HepG2 (cell line): ENCODE data around the gene ABCA13. TPM values are rescaled to one million over a fixed set of nuclear protein-coding genes. Genes with fewer than 3 reads are reported as not detected.

Experiments used
- ATAC-seq: fragments of 200-7000 bp; cut with Tn5 transposase; 3 replicates; pipeline ENCODE4 v1.9.1; 2020; ENCODE audit warnings: mild to moderate bottlenecking, moderate library complexity
- BruUV-seq: library from RNA; stranded (reverse); fragments of 400-500 nt; replicated peaks from 2 replicates; lab custom pipeline; 2021; lab: Mats Ljungman, UMichigan
- CTCF ChIA-PET: fragments of 300-600 bp; formaldehyde crosslinking; extraction: SDS; loops from one replicate; lab custom pipeline; 2021; ENCODE audit warnings: low total read pairs, inconsistent platforms, low intra/inter-chr PET ratio; lab: Yijun Ruan, JAX
- POLR2A ChIA-PET: fragments of 350-600 bp; sonication (Branson Sonifier 250); formaldehyde crosslinking; loops from one replicate; lab custom pipeline; 2020; ENCODE audit warnings: antibody characterized with exemption, inconsistent platforms; lab: Yijun Ruan, JAX
- DNase-seq: peaks from one replicate; pipeline ENCODE4 v3.0.0-alpha.2; 2015; ENCODE audit warnings: low spot score
- FAIRE-seq: peaks from 3 replicates; lab custom pipeline; 2011; peaks lifted over from hg19 to GRCh38; lab: Jason Lieb, UNC
- H2AFZ ChIP-seq: one replicate; pipeline ENCODE4 v1.6.1; 2011; ENCODE audit warnings: low read length, inconsistent platforms
- H3K27ac ChIP-seq: fragments of 300-600 bp; 3 replicates; pipeline ENCODE4 v1.8.0; 2011; ENCODE audit warnings: mixed run types, mild to moderate bottlenecking, mixed read lengths, low read length, inconsistent platforms; ENCODE audit not compliant: insufficient read depth; ENCODE audit errors: extremely low read length
- H3K27me3 ChIP-seq, 2 experiments: fragments of 200-600 bp in 1 of 2; 2 replicates in 1 of 2; 3 replicates in 1 of 2; pipeline versions ENCODE4 v1.6.0 to v1.8.0; 2011; ENCODE audit warnings: low read length in 2 of 2, mild to moderate bottlenecking in 2 of 2, moderate library complexity in 2 of 2, inconsistent platforms in 1 of 2; ENCODE audit not compliant: insufficient read depth in 2 of 2, control insufficient read depth in 1 of 2
- H3K36me3 ChIP-seq, 2 experiments: fragments of 200-600 bp in 1 of 2; replicated peaks in 1 of 2; 2 replicates in 1 of 2; 3 replicates in 1 of 2; pipeline versions ENCODE4 v1.5.1 to v1.8.0; 2011; ENCODE audit warnings: low read length in 2 of 2, inconsistent platforms in 1 of 2; ENCODE audit not compliant: insufficient read depth in 2 of 2, control insufficient read depth in 1 of 2
- H3K4me1 ChIP-seq: 2 replicates; pipeline ENCODE4 v1.5.1; 2012; ENCODE audit warnings: low read length, inconsistent platforms; ENCODE audit not compliant: insufficient read depth
- H3K4me2 ChIP-seq: 2 replicates; pipeline ENCODE4 v1.6.0; 2011; ENCODE audit warnings: low read depth, low read length, inconsistent platforms
- H3K4me3 ChIP-seq, 3 experiments: fragments of 200-600 bp in 1 of 3; sonication (generic), shearing (Covaris generic) in 1 of 3; replicated peaks in 1 of 3; 2 replicates each; pipeline ENCODE4 v1.5.1; 2011 to 2016; ENCODE audit warnings: low read length in 3 of 3, inconsistent platforms in 2 of 3, low read depth in 2 of 3, mild to moderate bottlenecking in 2 of 3, control low read depth in 1 of 3, mixed read lengths in 1 of 3; ENCODE audit not compliant: insufficient read depth in 1 of 3
- H3K79me2 ChIP-seq: one replicate; pipeline ENCODE4 v1.6.1; 2011; ENCODE audit warnings: low read length, inconsistent platforms; ENCODE audit not compliant: insufficient read depth
- H3K9ac ChIP-seq: 2 replicates; pipeline ENCODE4 v1.6.0; 2011; ENCODE audit warnings: mild to moderate bottlenecking, low read depth, low read length, inconsistent platforms; ENCODE audit not compliant: insufficient read depth
- H3K9me3 ChIP-seq: 2 replicates; pipeline ENCODE4 v1.5.1; 2012; ENCODE audit warnings: mild to moderate bottlenecking, low read length
- H4K20me1 ChIP-seq: 2 replicates; pipeline ENCODE4 v1.6.0; 2011; ENCODE audit warnings: inconsistent platforms, mild to moderate bottlenecking, low read length, moderate library complexity; ENCODE audit not compliant: insufficient read depth
- ASH2L ChIP-seq: fragments of 300-600, 200-600 bp; sonication (generic); IDR thresholded peaks from 2 replicates; pipeline ENCODE4 v1.7.0; 2017; ENCODE audit warnings: low read depth, mild to moderate bottlenecking, moderate library complexity, mixed read lengths, low read length; ENCODE audit not compliant: insufficient read length
- DPF2 ChIP-seq: sonication (generic); formaldehyde crosslinking; IDR thresholded peaks from 2 replicates; pipeline ENCODE4 v1.4.0; 2020; ENCODE audit warnings: mild to moderate bottlenecking, low read depth, missing genetic modification reagents, borderline replicate concordance
- FIP1L1 ChIP-seq: fragments of 200-400 bp; formaldehyde crosslinking; IDR thresholded peaks from 2 replicates; pipeline ENCODE4 v1.6.1; 2018; ENCODE audit warnings: low read depth, mild to moderate bottlenecking, low read length, moderate library complexity, borderline replicate concordance; ENCODE audit not compliant: insufficient read depth
- HNF4A ChIP-seq: sonication (generic); formaldehyde crosslinking; IDR thresholded peaks from 2 replicates; pipeline ENCODE4 v1.4.0; 2020; ENCODE audit warnings: missing genetic modification reagents
- HOXA5 ChIP-seq: sonication (generic); formaldehyde crosslinking; IDR thresholded peaks from 2 replicates; pipeline ENCODE4 v1.4.0; 2020; ENCODE audit warnings: missing genetic modification reagents
- KDM2A ChIP-seq: sonication (generic); formaldehyde crosslinking; IDR thresholded peaks from 2 replicates; pipeline ENCODE4 v1.4.0; 2020; ENCODE audit warnings: low read depth, missing genetic modification reagents, borderline replicate concordance
- NR2F1 ChIP-seq, 2 experiments: fragments of 450-650 bp in 1 of 2; formaldehyde crosslinking in 1 of 2; IDR thresholded peaks; 2 replicates each; pipeline versions ENCODE4 v1.5.0 to v1.6.1; 2016 to 2020; ENCODE audit warnings: mild to moderate bottlenecking in 1 of 2, missing compliant biosample characterization in 1 of 2, missing genetic modification reagents in 1 of 2, moderate library complexity in 1 of 2
- SNRNP70 ChIP-seq: fragments of 200-400 bp; formaldehyde crosslinking; IDR thresholded peaks from 2 replicates; pipeline ENCODE4 v1.6.1; 2017; ENCODE audit warnings: mild to moderate bottlenecking, low read depth, low read length, moderate library complexity
- TOPORS ChIP-seq: sonication (generic); formaldehyde crosslinking; IDR thresholded peaks from 2 replicates; pipeline ENCODE4 v1.8.0; 2023; ENCODE audit warnings: mild to moderate bottlenecking, missing genetic modification reagents
- XRCC5 ChIP-seq: fragments of 200-400 bp; formaldehyde crosslinking; optimal IDR thresholded peaks from 2 replicates; pipeline ENCODE3; 2017; ENCODE audit warnings: mild to moderate bottlenecking, low read length
- ZFX ChIP-seq: sonication (generic); formaldehyde crosslinking; IDR thresholded peaks from 2 replicates; pipeline ENCODE4 v1.4.0; 2020; ENCODE audit warnings: mild to moderate bottlenecking, low read depth, missing genetic modification reagents, moderate library complexity
- ZNF513 ChIP-seq: sonication (generic); formaldehyde crosslinking; conservative IDR thresholded peaks from 2 replicates; pipeline ENCODE4 v1.5.0; 2020; ENCODE audit warnings: missing genetic modification reagents
- ZNF557 ChIP-seq: sonication (generic); formaldehyde crosslinking; IDR thresholded peaks from 2 replicates; pipeline ENCODE4 v1.4.0; 2020; ENCODE audit warnings: missing genetic modification reagents
- ZNF644 ChIP-seq: IDR thresholded peaks from 2 replicates; pipeline ENCODE4 v1.6.1; 2016; ENCODE audit warnings: low read depth
- WGBS: methylation state at CpG from one replicate; pipeline ENCODE4 v1.1.6; 2017; ENCODE audit warnings: low lambda C conversion rate; 5-methylcytosine and 5-hydroxymethylcytosine counted together
- in situ Hi-C: cut with HindIII; loops from 2 replicates; pipeline ENCODE4 v1.10.0; 2017; ENCODE audit warnings: low pct_unique_long_range_greater_than_20kb; ENCODE audit not compliant: extremely low pct_ligation_motif_present
- intact Hi-C: fragments of 100-400 bp; cut with micrococcal nuclease; formaldehyde crosslinking; loops from one replicate; pipeline ENCODE4 v1.10.0; 2022; ENCODE audit not compliant: unreplicated experiment
- polyA plus RNA-seq, 8 experiments: library from polyadenylated mRNA; depleted of rRNA in 3 of 8; stranded (reverse) in 7 of 8; unstranded in 1 of 8; fragments of >200 nt; fragmentation: Illumina TruSeq in 4 of 8; extraction: Trizol in 4 of 8; gene quantifications; 2 replicates each; pipeline versions ENCODE4 v1.2.1 to v1.2.3, GENCODE V29; 2011 to 2016; ENCODE audit warnings: low read depth in 4 of 8, missing spikeins in 1 of 8, mixed read lengths in 1 of 8; ENCODE audit not compliant: insufficient read depth in 1 of 8
- total RNA-seq, 5 experiments: library from RNA; depleted of rRNA; stranded (reverse); fragments of >200 nt; fragmentation: Illumina TruSeq; extraction: Trizol; gene quantifications; 2 replicates each; pipeline ENCODE4 v1.2.3, GENCODE V29; 2016; ENCODE audit warnings: low read depth in 1 of 5
- TF ChIP-seq, protein P1 (sequence below): IDR thresholded peaks from 2 replicates; pipeline ENCODE4 v1.4.0; 2020; ENCODE audit warnings: mild to moderate bottlenecking, missing genetic modification reagents
- TF ChIP-seq, protein P2 (sequence below): sonication (generic); formaldehyde crosslinking; IDR thresholded peaks from 2 replicates; pipeline ENCODE4 v1.4.0; 2020; ENCODE audit warnings: mild to moderate bottlenecking, missing genetic modification reagents

Gene ABCA13
- total and polyA plus RNA-seq, 2 of the 13 experiments (the other 11 are each of a cell fraction or from before 2014, with no cell fraction given): 0.03 TPM; not detected in 1

DNA sequence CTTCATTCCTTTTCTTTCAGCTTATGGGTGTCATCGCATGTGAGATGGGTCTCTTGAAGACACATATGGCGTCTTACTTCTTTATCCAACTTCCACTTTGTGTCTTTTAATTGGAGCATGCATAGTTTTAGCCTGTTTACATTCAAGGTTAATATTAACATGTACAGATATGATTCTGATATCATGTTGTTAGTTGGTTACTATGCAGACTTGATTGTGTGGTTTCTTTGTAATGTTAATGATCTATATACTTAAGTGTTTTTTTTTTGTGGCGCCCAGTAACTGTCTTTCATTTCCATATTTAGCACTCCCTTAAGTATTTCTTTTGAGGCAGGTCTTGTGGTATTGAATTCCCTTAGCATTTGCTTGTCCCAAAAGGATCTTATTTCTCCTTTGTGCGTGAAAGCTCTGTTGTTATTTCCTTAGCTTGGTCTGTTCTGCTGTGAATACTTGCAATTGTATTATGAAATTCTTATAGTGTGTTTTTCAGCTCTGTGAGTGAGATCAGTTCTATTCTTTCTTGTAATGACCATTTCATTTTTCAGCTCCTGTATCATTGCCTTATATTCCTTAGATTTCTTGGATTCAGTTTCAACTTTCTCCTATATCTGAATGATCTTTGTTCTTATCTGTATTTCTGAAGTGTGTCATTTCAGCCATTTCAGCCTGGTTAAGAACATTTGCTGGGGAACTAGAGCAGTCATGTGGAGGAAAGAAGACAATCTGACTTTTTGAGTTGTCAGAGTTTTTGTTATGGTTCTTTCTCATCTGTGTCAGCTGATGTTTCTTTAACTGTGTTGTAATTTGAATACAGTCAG is 88.4 kb downstream of the ABCA13 start (continued):
- TF ChIP-seq SNRNP70 (no peak), NR2F1 (CRISPR knock-in tag; IDR thresholded peaks at IDR 0.05) (no peak)
- TF ChIP-seq, all 625 proteins: peak for 0

DNA sequence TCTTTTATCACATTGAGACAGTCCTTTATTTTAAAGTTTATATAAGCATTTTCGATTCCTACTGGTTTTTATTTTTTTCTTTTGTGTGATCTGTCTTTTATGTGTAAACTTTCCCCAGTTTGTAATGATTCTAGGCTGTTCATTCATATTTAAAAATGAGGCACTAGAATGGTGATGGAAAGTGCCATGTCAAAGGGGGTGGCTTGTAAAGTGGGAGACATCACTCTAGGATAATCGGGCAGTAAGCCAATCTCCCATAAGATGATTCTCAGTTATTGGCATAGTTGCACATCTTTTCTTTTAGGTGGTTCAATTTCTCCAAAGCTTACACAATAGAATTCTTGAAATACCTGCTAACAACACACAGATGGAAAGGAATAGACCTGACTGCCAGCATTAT is 90.4 kb downstream of the ABCA13 start:
- no peak overlapping the region for H3K4me2 ChIP-seq
- 3% methylated on average over 2 of the region's 2 CpGs for WGBS
- H3K27me3 ChIP-seq: no peaks in the 10 kb centered on the region
- no peak overlapping the region for H3K27ac ChIP-seq
- TF ChIP-seq FIP1L1 (no peak), ZFX (CRISPR knock-in tag) (no peak), XRCC5 (no peak), HOXA5 (CRISPR knock-in tag) (no peak), ASH2L (no peak), ZNF557 (CRISPR knock-in tag) (no peak), HNF4A (CRISPR knock-in tag) (no peak), KDM2A (CRISPR knock-in tag) (no peak), TOPORS (CRISPR knock-in tag) (no peak), DPF2 (CRISPR knock-in tag) (no peak), ZNF513 (CRISPR knock-in tag) (no peak), ZNF644 (CRISPR knock-in tag) (no peak)
- TF ChIP-seq, protein P1, sequence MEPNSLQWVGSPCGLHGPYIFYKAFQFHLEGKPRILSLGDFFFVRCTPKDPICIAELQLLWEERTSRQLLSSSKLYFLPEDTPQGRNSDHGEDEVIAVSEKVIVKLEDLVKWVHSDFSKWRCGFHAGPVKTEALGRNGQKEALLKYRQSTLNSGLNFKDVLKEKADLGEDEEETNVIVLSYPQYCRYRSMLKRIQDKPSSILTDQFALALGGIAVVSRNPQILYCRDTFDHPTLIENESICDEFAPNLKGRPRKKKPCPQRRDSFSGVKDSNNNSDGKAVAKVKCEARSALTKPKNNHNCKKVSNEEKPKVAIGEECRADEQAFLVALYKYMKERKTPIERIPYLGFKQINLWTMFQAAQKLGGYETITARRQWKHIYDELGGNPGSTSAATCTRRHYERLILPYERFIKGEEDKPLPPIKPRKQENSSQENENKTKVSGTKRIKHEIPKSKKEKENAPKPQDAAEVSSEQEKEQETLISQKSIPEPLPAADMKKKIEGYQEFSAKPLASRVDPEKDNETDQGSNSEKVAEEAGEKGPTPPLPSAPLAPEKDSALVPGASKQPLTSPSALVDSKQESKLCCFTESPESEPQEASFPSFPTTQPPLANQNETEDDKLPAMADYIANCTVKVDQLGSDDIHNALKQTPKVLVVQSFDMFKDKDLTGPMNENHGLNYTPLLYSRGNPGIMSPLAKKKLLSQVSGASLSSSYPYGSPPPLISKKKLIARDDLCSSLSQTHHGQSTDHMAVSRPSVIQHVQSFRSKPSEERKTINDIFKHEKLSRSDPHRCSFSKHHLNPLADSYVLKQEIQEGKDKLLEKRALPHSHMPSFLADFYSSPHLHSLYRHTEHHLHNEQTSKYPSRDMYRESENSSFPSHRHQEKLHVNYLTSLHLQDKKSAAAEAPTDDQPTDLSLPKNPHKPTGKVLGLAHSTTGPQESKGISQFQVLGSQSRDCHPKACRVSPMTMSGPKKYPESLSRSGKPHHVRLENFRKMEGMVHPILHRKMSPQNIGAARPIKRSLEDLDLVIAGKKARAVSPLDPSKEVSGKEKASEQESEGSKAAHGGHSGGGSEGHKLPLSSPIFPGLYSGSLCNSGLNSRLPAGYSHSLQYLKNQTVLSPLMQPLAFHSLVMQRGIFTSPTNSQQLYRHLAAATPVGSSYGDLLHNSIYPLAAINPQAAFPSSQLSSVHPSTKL (CRISPR knock-in tag): no peak
- TF ChIP-seq, protein P2, sequence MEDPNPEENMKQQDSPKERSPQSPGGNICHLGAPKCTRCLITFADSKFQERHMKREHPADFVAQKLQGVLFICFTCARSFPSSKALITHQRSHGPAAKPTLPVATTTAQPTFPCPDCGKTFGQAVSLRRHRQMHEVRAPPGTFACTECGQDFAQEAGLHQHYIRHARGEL (CRISPR knock-in tag): no peak
- in situ Hi-C loops: no loop called here
- H3K79me2 ChIP-seq: no peaks in the 10 kb centered on the region
- intact Hi-C loops: no loop called here
- no peaks in the 10 kb centered on the region for H3K9me3 ChIP-seq
- no peaks in the 10 kb centered on the region for H3K36me3 ChIP-seq
- CTCF ChIA-PET: no interaction called here
- no peak overlapping the region for H2AFZ ChIP-seq
- H3K4me1 ChIP-seq: no peaks in the 10 kb centered on the region
- no TSS peak for BruUV-seq
- H3K9ac ChIP-seq: no peak overlapping the region
- no peak overlapping the region for H3K4me3 ChIP-seq
- H4K20me1 ChIP-seq: no peaks in the 10 kb centered on the region
- DNase-seq (no peak), FAIRE-seq (no peak), ATAC-seq (no peak)
- POLR2A ChIA-PET: no interaction called here
